Keratinocyte (primary cell): Measurements from ENCODE around the gene EDDM13.
"Not testable (repeated sequence)": the region's sequence is repeated elsewhere in the genome, so short reads cannot be mapped to it uniquely, and the experiment has no call there.

Experiments used
- EZH2 ChIP-seq: IDR thresholded peaks from one replicate; pipeline ENCODE4 v1.6.1; 2012; ENCODE audit warnings: inconsistent platforms, mild to moderate bottlenecking, low read length, moderate library complexity
- TF ChIP-seq, protein P1 (sequence below), 3 experiments: IDR thresholded peaks in 1 of 3; conservative IDR thresholded peaks in 1 of 3; optimal IDR thresholded peaks in 1 of 3; 2 replicates in 2 of 3; 3 replicates in 1 of 3; pipeline versions ENCODE3 to v1.5.1; 2011; ENCODE audit warnings: low read length in 3 of 3, mild to moderate bottlenecking in 3 of 3, moderate library complexity in 2 of 3, control low read depth in 1 of 3, inconsistent platforms in 1 of 3; ENCODE audit not compliant: insufficient read depth in 2 of 3; ENCODE audit errors: extremely low read depth in 1 of 3

GRCh38 chr19:56337077-56337476 lies 64.5 kb downstream of the EDDM13 start:
- TF ChIP-seq, protein P1, sequence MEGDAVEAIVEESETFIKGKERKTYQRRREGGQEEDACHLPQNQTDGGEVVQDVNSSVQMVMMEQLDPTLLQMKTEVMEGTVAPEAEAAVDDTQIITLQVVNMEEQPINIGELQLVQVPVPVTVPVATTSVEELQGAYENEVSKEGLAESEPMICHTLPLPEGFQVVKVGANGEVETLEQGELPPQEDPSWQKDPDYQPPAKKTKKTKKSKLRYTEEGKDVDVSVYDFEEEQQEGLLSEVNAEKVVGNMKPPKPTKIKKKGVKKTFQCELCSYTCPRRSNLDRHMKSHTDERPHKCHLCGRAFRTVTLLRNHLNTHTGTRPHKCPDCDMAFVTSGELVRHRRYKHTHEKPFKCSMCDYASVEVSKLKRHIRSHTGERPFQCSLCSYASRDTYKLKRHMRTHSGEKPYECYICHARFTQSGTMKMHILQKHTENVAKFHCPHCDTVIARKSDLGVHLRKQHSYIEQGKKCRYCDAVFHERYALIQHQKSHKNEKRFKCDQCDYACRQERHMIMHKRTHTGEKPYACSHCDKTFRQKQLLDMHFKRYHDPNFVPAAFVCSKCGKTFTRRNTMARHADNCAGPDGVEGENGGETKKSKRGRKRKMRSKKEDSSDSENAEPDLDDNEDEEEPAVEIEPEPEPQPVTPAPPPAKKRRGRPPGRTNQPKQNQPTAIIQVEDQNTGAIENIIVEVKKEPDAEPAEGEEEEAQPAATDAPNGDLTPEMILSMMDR (optimal IDR thresholded peaks at IDR 0.05 in 1 of 3, IDR thresholded peaks at IDR 0.05 in 1 of 3, conservative IDR thresholded peaks at IDR 0.05 in 1 of 3; ENCODE audit: extremely low read depth in 1 of 3, insufficient read depth in 2 of 3, low read length in 3 of 3): not testable (repeated sequence)
- not testable (repeated sequence) for TF ChIP-seq EZH2
